Left renal pelvis (tissue), 4 donors: Measurements from ENCODE around the gene KMT2E. TPM values are rescaled to one million over a fixed set of nuclear protein-coding genes. Genes with fewer than 3 reads are reported as not detected.
A peak's percentile ranks its signal among the peaks of the same experiment; 100 is the strongest.
"Not testable (repeated sequence)": the region's sequence is repeated elsewhere in the genome, so short reads cannot be mapped to it uniquely, and the experiment has no call there.

Experiments
- DNase-seq, 4 donors: peaks; one replicate each; pipeline ENCODE4 v3.0.0-alpha.2; 2013; ENCODE audit warnings: low read depth in 4 of 4, low spot score in 3 of 4
- polyA plus RNA-seq, 4 donors: library from polyadenylated mRNA; unstranded; fragments of 120-200 nt; gene quantifications; one replicate each; pipeline ENCODE4 v1.2.1, GENCODE V29; 2013; ENCODE audit not compliant: insufficient read length in 4 of 4

Gene KMT2E
- polyA plus RNA-seq, 4 donors: 60.7 to 81.8 (median 75.8) TPM

DNA sequence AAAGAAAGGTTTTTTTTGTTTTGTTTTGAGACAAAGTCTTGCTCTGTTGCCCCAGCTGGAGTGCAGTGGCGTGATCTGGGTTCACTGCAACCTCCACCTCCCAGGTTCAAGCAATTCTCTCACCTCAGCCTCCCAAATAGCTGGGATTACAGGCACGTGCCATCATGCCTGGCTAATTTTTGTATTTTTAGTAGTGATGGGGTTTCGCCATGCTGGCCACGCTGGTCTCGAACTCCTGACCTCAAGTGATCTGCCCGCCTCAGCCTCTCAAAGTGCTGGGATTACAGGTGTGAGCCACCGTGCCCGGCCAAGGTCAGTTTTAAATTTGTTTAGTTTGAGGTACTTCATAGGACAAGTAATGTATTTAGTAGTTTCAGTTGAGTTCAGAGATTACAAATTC, 9.0 kb upstream of the KMT2E start:
- not testable (repeated sequence) for DNase-seq

- DNase-seq: not testable (repeated sequence)
Observed at GRCh38 chr7:105005486-105005885, 8.5 kb upstream of the KMT2E start.

DNA sequence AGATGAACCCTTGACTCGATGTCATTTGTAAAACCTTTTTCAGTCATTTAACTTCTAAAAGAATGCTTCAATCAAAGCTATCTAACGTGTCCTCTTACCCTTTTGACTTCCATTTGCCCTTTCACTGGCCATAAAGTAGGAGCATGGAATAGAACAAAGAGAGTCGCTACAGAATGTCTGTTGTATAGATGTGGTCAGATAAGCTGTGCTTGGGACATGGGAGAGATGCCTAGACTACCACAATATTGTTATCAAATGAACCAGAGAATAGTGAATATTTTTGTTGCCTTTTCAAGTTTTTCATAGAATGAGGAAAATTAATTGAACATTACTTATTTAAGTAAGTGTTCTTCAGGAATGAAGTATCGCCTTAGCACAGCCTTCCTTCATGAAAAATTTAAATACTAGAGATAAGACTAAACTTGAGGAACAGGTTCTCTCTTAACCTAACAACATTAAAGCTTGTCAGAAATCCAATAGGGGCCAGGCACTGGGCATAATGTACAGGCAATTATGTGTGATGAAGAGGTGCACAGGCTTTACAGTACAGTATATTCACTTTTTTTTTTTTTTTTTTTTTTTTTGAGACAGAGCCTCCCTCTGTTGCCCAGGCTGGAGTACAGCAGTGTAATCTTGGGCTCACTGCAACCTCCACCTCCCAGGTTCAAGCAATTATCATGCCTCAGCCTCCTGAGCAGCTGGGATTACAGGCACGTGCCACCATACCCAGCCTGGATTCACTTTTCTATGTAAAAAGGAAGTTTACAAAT, 7.5 kb upstream of the KMT2E start:
- no peak for DNase-seq

DNA sequence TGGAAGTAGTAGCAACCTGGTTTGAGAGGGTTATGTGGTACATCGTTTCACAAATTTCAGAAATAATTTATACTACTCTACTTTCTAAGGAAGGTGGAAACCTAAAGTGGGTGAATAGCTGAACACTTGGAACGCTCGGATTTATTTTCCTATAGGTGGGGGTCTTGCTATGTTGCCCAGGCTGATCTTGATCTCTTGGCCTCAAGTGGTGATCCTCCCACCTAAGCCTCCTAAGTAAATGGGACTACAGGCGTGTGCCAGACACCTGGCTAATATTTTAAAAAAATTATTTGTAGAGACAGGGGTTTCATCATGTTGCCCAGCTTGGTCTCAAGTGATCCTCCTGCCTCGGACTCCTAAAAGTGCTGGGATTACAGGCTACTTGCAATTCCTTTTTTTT, 6.7 kb upstream of the KMT2E start:
- no peak for DNase-seq

- no peak for DNase-seq
Observed at GRCh38 chr7:105009667-105010503, 4.1 kb upstream of the KMT2E start.

GRCh38 chr7:105010504-105011130, 3.4 kb upstream of the KMT2E start:
- DNase-seq: no peak

GRCh38 chr7:105011141-105011830, 2.7 kb upstream of the KMT2E start:
- DNase-seq: no peak

- DNase-seq: no peak
Observed at GRCh38 chr7:105011831-105012502, 2.0 kb upstream of the KMT2E start.

- DNase-seq: peak; percentile 95 to 98 (median 96)
Observed at GRCh38 chr7:105012503-105013220, 1.3 kb upstream of the KMT2E start.

- peak in 3 of 4 donors; percentile 83 to 90 (median 90) for DNase-seq
Observed at GRCh38 chr7:105013221-105013815, 687 bp upstream of the KMT2E start.

DNA sequence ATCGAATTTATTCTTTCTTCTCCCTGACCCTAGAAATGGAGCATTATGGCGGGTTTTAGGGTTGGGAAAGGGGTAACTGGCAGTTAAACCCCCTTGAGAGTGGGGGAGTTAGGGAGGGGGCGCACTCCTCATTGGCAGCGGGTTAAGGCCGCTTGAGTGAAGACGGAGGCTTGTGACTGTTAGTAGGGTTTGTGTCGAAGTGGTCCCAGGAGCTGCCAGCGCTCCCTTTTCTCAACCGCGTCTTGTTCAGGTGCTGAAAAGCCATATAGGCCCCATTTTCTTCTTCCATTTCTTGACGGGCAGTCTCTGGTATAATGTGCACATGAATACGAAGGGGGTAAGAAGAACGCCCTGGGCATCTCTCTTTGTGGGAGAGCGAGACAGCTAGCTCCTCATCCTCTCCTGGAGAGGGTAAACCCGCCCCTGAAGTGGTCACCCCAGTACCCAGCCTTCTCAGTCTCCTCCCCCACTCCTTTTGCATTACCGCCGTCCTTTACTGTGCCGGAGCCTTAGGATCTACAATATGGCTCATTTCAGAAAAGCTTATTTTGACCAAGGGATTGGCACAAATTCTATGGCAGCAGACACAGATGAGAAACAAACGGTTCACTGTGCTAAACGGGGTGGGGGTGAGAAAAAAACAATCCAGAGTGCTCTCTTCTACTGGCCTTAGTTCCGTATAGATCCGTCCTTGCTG, 836 bp downstream of the KMT2E start:
- no peak for DNase-seq

DNA sequence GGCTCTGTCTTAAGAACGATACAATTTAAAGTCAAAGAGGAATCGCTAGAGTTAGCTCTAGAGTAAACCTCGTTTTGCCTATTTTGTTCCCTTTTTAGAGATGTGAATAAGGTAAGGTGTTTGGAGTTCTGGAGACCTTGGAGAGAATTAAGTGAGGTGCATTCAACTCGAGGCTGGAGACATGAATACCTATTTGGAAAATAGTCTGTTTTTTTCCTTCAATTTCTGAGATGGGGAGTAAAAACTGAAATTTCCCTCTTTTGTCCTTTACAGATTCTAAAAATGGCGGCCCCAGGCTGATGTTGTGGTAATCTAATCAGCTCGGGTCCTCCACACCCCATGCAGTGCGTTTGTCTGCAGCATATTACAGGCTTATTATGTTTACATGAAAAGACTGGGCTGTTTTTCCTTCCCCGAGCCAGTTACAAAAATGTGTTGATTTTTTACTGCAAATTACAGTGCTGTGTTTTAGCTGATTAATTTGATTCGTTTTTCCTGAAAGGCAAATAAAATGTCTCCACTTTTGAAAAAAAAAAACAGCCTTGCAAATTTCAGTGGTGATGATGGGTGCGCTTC, 1.5 kb downstream of the KMT2E start:
- no peak for DNase-seq

DNA sequence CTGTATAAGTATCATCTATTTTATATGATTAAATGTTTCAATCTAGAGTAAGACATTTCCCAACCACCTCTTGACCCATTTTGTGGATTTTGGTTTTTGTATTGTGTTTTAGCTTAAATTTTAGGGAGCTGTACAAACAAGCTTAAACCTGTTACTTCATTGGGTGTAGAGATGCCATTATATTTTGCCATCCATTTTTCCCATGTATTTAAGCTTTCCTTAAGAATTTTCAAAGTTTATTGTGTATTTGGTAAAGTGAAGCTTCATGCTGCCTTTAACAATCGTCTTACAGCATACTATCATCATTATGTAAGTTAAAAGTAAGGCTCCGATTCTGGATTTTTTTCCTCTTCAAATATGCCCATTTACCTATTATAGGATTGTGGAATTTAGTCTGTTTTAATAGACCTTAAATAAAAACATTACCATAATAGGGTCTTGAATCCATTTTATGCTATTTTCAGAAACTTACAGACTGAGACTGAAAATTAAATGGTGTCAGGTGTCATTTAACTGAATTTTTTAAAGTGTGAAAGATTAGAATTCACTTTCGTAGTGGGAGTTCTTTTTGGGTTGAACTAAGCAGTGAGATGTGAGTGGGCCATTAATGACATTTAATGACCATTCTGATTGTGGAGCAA, 2.2 kb downstream of the KMT2E start:
- DNase-seq: no peak

GRCh38 chr7:105016709-105017656, 3.0 kb downstream of the KMT2E start:
- DNase-seq: no peak

DNA sequence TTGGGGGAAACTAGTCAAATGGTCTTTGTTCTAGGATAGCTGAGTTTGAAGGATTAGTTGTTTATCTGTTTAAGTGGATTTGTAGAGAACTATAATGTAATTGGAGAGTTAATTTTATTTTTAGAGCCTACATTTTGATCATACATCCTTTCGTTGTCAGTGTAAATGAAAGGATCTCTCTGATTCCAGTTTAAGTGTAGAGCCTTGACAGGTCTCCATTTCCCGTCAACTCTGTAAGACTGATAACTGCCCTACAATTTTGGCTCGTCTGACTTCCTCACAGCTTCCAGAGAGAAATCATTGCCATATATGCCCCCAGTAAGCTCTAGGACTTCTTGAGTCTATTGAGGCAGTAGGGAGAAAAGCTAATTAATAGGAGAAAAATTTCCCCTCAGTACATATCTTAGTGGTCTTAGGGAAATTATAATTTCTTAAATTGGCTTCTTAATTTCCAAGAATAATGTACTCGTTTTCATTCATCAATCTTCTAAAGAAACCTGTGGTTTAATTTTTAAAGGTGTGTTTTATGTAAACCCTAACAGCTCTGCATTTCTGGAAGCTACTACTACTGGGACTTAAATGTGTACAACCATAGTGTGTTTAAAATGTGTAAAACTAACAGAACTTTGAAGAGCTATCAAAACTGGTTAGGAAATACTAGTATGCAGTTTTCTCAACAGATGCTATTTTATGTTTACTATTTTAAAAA, 3.8 kb downstream of the KMT2E start:
- no peak for DNase-seq

GRCh38 chr7:105019269-105019668, 5.3 kb downstream of the KMT2E start:
- no peak for DNase-seq
